Endothelial cell (in vitro differentiated cells): ENCODE data around the gene NOP9. TPM values are rescaled to one million over a fixed set of nuclear protein-coding genes. Genes with fewer than 3 reads are reported as not detected.

Experiments
- DNase-seq: peaks from one replicate; pipeline ENCODE4 v3.0.0; 2021; ENCODE audit warnings: low spot score
- H3K27ac Mint-ChIP-seq: one replicate; pipeline ENCODE4 v1.8.0; 2021; ENCODE audit warnings: mixed read lengths, inconsistent platforms; ENCODE audit not compliant: unreplicated experiment
- H3K27me3 Mint-ChIP-seq: one replicate; pipeline ENCODE4 v1.8.0; 2021; ENCODE audit warnings: mild to moderate bottlenecking, moderate library complexity, mixed read lengths, inconsistent platforms; ENCODE audit not compliant: unreplicated experiment
- H3K36me3 Mint-ChIP-seq: one replicate; pipeline ENCODE4 v1.8.0; 2021; ENCODE audit warnings: mild to moderate bottlenecking, low read depth, mixed read lengths, inconsistent platforms; ENCODE audit not compliant: unreplicated experiment
- H3K4me1 Mint-ChIP-seq: one replicate; pipeline ENCODE4 v1.8.0; 2021; ENCODE audit warnings: mild to moderate bottlenecking, mixed read lengths, inconsistent platforms; ENCODE audit not compliant: unreplicated experiment
- H3K4me3 Mint-ChIP-seq: one replicate; pipeline ENCODE4 v1.8.0; 2021; ENCODE audit warnings: mild to moderate bottlenecking, mixed read lengths, inconsistent platforms; ENCODE audit not compliant: unreplicated experiment
- H3K9me3 Mint-ChIP-seq: one replicate; pipeline ENCODE4 v1.8.0; 2021; ENCODE audit warnings: mixed read lengths, inconsistent platforms; ENCODE audit not compliant: unreplicated experiment
- total RNA-seq: library from RNA; stranded (reverse); fragmentation: NEBNext Ultra II Directional; extraction: Animal tissue kit (Norgen Biotek cat#: 25700); gene quantifications from one replicate; pipeline ENCODE4 v1.2.1, GENCODE V29; 2021; ENCODE audit not compliant: unreplicated experiment
- TF ChIP-seq, protein P1 (sequence below): fragments of 200-600 bp; sonication (generic); IDR thresholded peaks from one replicate; pipeline ENCODE4 v1.5.0; 2021; ENCODE audit warnings: antibody characterized with exemption; ENCODE audit not compliant: unreplicated experiment

NOP9 gene
- total RNA-seq, 1 donor from 2014 or later = 27.2 TPM

- H3K4me3 Mint-ChIP-seq = no peak overlapping the region
- peaks cover 62% of the 10 kb centered on the region for H3K36me3 Mint-ChIP-seq
- H3K27ac Mint-ChIP-seq = no peak overlapping the region
- H3K27me3 Mint-ChIP-seq = peaks cover 21% of the 10 kb centered on the region
- TF ChIP-seq, protein P1, sequence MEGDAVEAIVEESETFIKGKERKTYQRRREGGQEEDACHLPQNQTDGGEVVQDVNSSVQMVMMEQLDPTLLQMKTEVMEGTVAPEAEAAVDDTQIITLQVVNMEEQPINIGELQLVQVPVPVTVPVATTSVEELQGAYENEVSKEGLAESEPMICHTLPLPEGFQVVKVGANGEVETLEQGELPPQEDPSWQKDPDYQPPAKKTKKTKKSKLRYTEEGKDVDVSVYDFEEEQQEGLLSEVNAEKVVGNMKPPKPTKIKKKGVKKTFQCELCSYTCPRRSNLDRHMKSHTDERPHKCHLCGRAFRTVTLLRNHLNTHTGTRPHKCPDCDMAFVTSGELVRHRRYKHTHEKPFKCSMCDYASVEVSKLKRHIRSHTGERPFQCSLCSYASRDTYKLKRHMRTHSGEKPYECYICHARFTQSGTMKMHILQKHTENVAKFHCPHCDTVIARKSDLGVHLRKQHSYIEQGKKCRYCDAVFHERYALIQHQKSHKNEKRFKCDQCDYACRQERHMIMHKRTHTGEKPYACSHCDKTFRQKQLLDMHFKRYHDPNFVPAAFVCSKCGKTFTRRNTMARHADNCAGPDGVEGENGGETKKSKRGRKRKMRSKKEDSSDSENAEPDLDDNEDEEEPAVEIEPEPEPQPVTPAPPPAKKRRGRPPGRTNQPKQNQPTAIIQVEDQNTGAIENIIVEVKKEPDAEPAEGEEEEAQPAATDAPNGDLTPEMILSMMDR = no peak
- H3K9me3 Mint-ChIP-seq = no peaks in the 10 kb centered on the region
- no peak for DNase-seq
- H3K4me1 Mint-ChIP-seq = peaks cover 6% of the 10 kb centered on the region
These were observed 21.7 kb downstream of the NOP9 start for GRCh38 chr14:24321212-24321975.

DNA sequence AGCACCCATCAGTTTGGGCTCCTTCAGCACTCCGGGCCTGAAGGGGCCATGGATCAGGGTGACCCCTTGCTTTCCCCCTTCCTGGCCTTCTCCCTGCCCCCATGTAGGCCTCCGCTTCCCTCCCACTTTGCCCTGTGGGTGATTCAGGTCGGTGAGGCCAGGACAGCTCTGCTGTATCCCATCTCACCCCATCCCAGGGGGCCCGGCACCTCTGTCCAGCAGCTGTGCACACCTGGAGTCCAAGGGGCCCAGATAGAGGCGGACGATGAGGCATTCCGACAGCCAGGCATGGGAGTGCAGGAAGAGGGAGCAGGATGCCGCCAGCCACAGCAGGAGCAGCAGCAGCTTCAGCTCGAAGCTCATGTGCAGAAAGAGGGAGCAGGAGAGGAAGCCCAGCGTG is 23.0 kb downstream of the NOP9 start:
- Mint-ChIP-seq H3K4me1 (peaks cover 12% of the 10 kb centered on the region), H3K27me3 (peaks cover 19% of the 10 kb centered on the region), H3K4me3 (no peak overlapping the region), H3K9me3 (no peaks in the 10 kb centered on the region), H3K27ac (no peak overlapping the region), H3K36me3 (peaks cover 60% of the 10 kb centered on the region)
- TF ChIP-seq, protein P1 = no peak
- DNase-seq = no peak

DNA sequence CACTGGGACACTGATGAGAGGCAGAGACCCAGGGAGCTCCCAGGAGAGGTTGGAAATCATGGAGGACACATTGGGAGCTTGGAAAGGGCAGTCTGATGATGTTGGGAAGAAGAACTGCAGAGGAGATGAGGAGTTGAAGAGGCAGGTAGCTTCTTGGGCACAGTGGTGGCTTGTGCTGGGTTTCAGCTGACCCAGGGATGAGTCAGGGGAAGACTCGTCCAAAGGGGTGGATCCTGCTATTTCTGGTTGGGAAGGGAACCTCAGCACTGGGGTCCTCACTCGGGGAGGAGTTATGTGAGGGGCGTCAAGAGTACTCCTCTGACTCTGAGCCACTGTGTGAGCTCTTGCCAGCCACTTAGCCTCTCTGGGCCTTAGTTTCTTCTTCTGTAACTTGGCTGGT is 23.7 kb downstream of the NOP9 start:
- TF ChIP-seq, protein P1 = no peak
- H3K4me3 Mint-ChIP-seq = no peak overlapping the region
- peaks cover 15% of the 10 kb centered on the region for H3K27me3 Mint-ChIP-seq
- no peak for DNase-seq
- H3K4me1 Mint-ChIP-seq = peaks cover 12% of the 10 kb centered on the region
- peak overlapping the region; percentile 42 for H3K27ac Mint-ChIP-seq
- no peaks in the 10 kb centered on the region for H3K9me3 Mint-ChIP-seq
- H3K36me3 Mint-ChIP-seq = peaks cover 53% of the 10 kb centered on the region

GRCh38 chr14:24324024-24324423 is 24.4 kb downstream of the NOP9 start:
- TF ChIP-seq, protein P1 = no peak
- peaks cover 16% of the 10 kb centered on the region for H3K27me3 Mint-ChIP-seq
- no peak overlapping the region for H3K27ac Mint-ChIP-seq
- no peak for DNase-seq
- H3K4me1 Mint-ChIP-seq = peaks cover 17% of the 10 kb centered on the region
- H3K9me3 Mint-ChIP-seq = no peaks in the 10 kb centered on the region
- peak overlapping the region; percentile 13 for H3K4me3 Mint-ChIP-seq
- H3K36me3 Mint-ChIP-seq = peaks cover 48% of the 10 kb centered on the region

DNA sequence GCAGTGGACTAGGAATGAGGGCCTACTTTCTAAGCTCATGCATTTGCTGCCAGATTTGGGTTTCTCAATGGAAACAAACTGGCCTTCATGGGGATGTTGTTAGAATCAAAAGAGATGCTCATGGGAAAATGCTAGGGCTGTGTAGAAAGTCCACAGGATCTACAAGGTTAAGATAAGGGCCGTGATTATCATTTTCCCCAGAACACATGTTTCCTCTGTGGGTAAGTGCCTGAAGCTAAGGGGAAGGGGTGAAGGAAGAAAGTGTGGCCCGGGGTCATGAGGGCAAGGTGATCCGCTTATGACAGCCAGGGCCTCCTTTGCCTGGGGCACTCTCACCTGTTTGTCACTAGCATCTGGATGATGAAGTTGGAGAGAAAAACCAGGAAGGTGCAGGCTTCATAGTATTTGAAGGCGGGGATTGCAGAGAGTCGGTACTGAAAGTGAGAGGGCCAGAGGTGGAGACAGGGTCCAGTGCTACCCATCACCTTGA is 25.4 kb downstream of the NOP9 start:
- DNase-seq = no peak
- Mint-ChIP-seq H3K36me3 (peaks cover 43% of the 10 kb centered on the region), H3K4me1 (peaks cover 21% of the 10 kb centered on the region), H3K27ac (peak overlapping the region; percentile 13), H3K9me3 (no peaks in the 10 kb centered on the region), H3K4me3 (peak overlapping the region; percentile 57), H3K27me3 (peaks cover 13% of the 10 kb centered on the region)
- TF ChIP-seq, protein P1 = no peak
